GM18508 (cell line): Measurements from ENCODE around the gene CCDC7.
A peak's percentile ranks its signal among the peaks of the same experiment; 100 is the strongest.
"Not testable (repeated sequence)": the region's sequence is repeated elsewhere in the genome, so short reads cannot be mapped to it uniquely, and the experiment has no call there.

Experiments
- ATAC-seq: cut with Tn5 transposase; IDR thresholded peaks from one replicate; pipeline ENCODE4 v1.9.1; 2021; ENCODE audit warnings: moderate number of reproducible peaks; ENCODE audit not compliant: insufficient read depth, unreplicated experiment

CCDC7 gene

GRCh38 chr10:32445740-32446535 lies at the start of gene CCDC7:
TSS of gene CCDC7 (plus strand) at chr10:32446140. CDS start at chr10:32451643, 5,503 bp downstream.
- peak; percentile 82 for ATAC-seq

- not testable (repeated sequence) for ATAC-seq
Measured at GRCh38 chr10:32397163-32397562, 48.8 kb upstream of the CCDC7 start.

GRCh38 chr10:32399720-32400119 lies 46.2 kb upstream of the CCDC7 start:
- ATAC-seq = not testable (repeated sequence)

- ATAC-seq = no peak
Measured at GRCh38 chr10:32400961-32401360, 45.0 kb upstream of the CCDC7 start.

GRCh38 chr10:32402499-32402898 lies 43.4 kb upstream of the CCDC7 start:
- no peak for ATAC-seq

GRCh38 chr10:32403091-32403490 lies 42.8 kb upstream of the CCDC7 start:
- no peak for ATAC-seq

- ATAC-seq = no peak
Measured at GRCh38 chr10:32408690-32409089, 37.2 kb upstream of the CCDC7 start.

GRCh38 chr10:32409741-32410140 lies 36.2 kb upstream of the CCDC7 start:
- ATAC-seq = no peak

GRCh38 chr10:32410569-32410968 lies 35.4 kb upstream of the CCDC7 start:
- no peak for ATAC-seq

- no peak for ATAC-seq
Measured at GRCh38 chr10:32411797-32412498, 34.0 kb upstream of the CCDC7 start.

GRCh38 chr10:32412499-32412853 lies 33.5 kb upstream of the CCDC7 start:
- ATAC-seq = no peak

- no peak for ATAC-seq
Measured at GRCh38 chr10:32413513-32413912, 32.4 kb upstream of the CCDC7 start.

GRCh38 chr10:32415361-32415760 lies 30.6 kb upstream of the CCDC7 start:
- ATAC-seq = no peak

GRCh38 chr10:32417911-32418547 lies 27.9 kb upstream of the CCDC7 start:
- no peak for ATAC-seq

GRCh38 chr10:32418572-32418971 lies 27.4 kb upstream of the CCDC7 start:
- no peak for ATAC-seq

GRCh38 chr10:32419615-32420014 lies 26.3 kb upstream of the CCDC7 start:
- ATAC-seq = no peak

- no peak for ATAC-seq
Measured at GRCh38 chr10:32426186-32426585, 19.8 kb upstream of the CCDC7 start.

- no peak for ATAC-seq
Measured at GRCh38 chr10:32433542-32433941, 12.4 kb upstream of the CCDC7 start.

GRCh38 chr10:32436215-32436614 lies 9.7 kb upstream of the CCDC7 start:
- ATAC-seq = no peak

- ATAC-seq = no peak
Measured at GRCh38 chr10:32437334-32437733, 8.6 kb upstream of the CCDC7 start.

- ATAC-seq = no peak
Measured at GRCh38 chr10:32445036-32445435, 904 bp upstream of the CCDC7 start.
